ENCODE results near the gene MEGF8. TPM values are rescaled to one million over a fixed set of nuclear protein-coding genes. Genes with fewer than 3 reads are reported as not detected.

The MEGF8 gene
- total and polyA plus RNA-seq, 7 donors, result 3.3 to 21.1 (median 8.1) TPM

- H3K9me3 ChIP-seq, result no peaks in the 10 kb centered on the region
- peak overlapping the region; percentile 67 for H3K4me3 ChIP-seq
- no peak for ATAC-seq
- WGBS, 3 donors, result 25 to 29% (median 27%) methylated on average over 24 to 26 of the region's 26 CpGs
- no peaks in the 10 kb centered on the region for H3K4me1 ChIP-seq
- no peak for TF ChIP-seq CTCF (IDR thresholded peaks at IDR 0.05)
- no peak for DNase-seq
- intact Hi-C loops (cut with DNase I), result no loop called here
- peaks cover 0 to 7% (median 2%) of the 10 kb centered on the region in 3 donors for H3K27me3 ChIP-seq (ENCODE audit: insufficient read depth in 3 of 3, low read length in 2 of 3)
- no peak overlapping the region for H3K27ac ChIP-seq
- no peaks in the 10 kb centered on the region for H3K36me3 ChIP-seq (ENCODE audit: insufficient read depth in 1 of 2, low read depth in 1 of 2)
Observed at GRCh38 chr19:42313840-42314755, 11.3 kb upstream of the MEGF8 start.

GRCh38 chr19:42315024-42315423, 10.4 kb upstream of the MEGF8 start:
- Histone ChIP-seq H3K4me3 (no peak overlapping the region), H3K27me3 (ENCODE audit: insufficient read depth in 3 of 3, low read length in 2 of 3) (peaks cover 0 to 7% (median 2%) of the 10 kb centered on the region in 3 donors), H3K27ac (no peak overlapping the region), H3K9me3 (no peaks in the 10 kb centered on the region), H3K36me3 (ENCODE audit: insufficient read depth in 1 of 2, low read depth in 1 of 2) (no peaks in the 10 kb centered on the region), H3K4me1 (no peaks in the 10 kb centered on the region)
- ATAC-seq, result no peak
- DNase-seq, result no peak
- WGBS, 3 donors, result 63 to 68% (median 64%) methylated on average over 5 of the region's 5 CpGs
- no peak for TF ChIP-seq CTCF (IDR thresholded peaks at IDR 0.05)
- intact Hi-C loops (cut with DNase I), result no loop called here

- Histone ChIP-seq H3K27ac (no peak overlapping the region), H3K27me3 (ENCODE audit: insufficient read depth in 3 of 3, low read length in 2 of 3) (peaks cover 0 to 5% (median 2%) of the 10 kb centered on the region in 3 donors), H3K4me1 (no peaks in the 10 kb centered on the region), H3K9me3 (no peaks in the 10 kb centered on the region), H3K36me3 (ENCODE audit: insufficient read depth in 1 of 2, low read depth in 1 of 2) (no peaks in the 10 kb centered on the region), H3K4me3 (no peak overlapping the region)
- no peak for TF ChIP-seq CTCF (IDR thresholded peaks at IDR 0.05)
- DNase-seq, result no peak
- no peak for ATAC-seq
- intact Hi-C loops (cut with DNase I), result no loop called here
- 30 to 39% (median 32%) methylated on average over 25 to 28 of the region's 28 CpGs for WGBS, 3 donors
Observed at GRCh38 chr19:42316223-42317211, 8.9 kb upstream of the MEGF8 start.

- H3K27me3 ChIP-seq (ENCODE audit: insufficient read depth in 3 of 3, low read length in 2 of 3), result peaks cover 0 to 2% (median 0%) of the 10 kb centered on the region in 3 donors
- TF ChIP-seq CTCF (IDR thresholded peaks at IDR 0.05), result no peak
- H3K4me1 ChIP-seq, result no peaks in the 10 kb centered on the region
- ATAC-seq, result no peak
- intact Hi-C loops (cut with DNase I), result no loop called here
- H3K4me3 ChIP-seq, result no peak overlapping the region
- H3K27ac ChIP-seq, result no peak overlapping the region
- no peak for DNase-seq
- no peaks in the 10 kb centered on the region for H3K9me3 ChIP-seq
- H3K36me3 ChIP-seq (ENCODE audit: insufficient read depth in 1 of 2, low read depth in 1 of 2), result no peaks in the 10 kb centered on the region
- WGBS, 3 donors, result 81 to 84% (median 82%) methylated on average over 13 of the region's 13 CpGs
Observed at GRCh38 chr19:42317535-42317934, 7.9 kb upstream of the MEGF8 start.

Data from psoas muscle (tissue), 8 donors.